PFSK-1 (cell line): ENCODE measurements around the gene SLC4A2.

Experiments used
- POLR2AphosphoS5 ChIP-seq: IDR thresholded peaks from 2 replicates; pipeline ENCODE4 v1.6.1; 2012; ENCODE audit warnings: low read depth, mild to moderate bottlenecking, control low read depth, low read length, moderate library complexity
- SIN3A ChIP-seq: IDR thresholded peaks from 2 replicates; pipeline ENCODE4 v1.6.1; 2012; ENCODE audit warnings: mild to moderate bottlenecking, low read length, moderate library complexity, borderline replicate concordance; ENCODE audit not compliant: insufficient read depth
- TAF1 ChIP-seq: IDR thresholded peaks from 2 replicates; pipeline ENCODE4 v1.6.1; 2012; ENCODE audit warnings: low read length, control low read depth, borderline replicate concordance; ENCODE audit not compliant: insufficient read depth
- TF ChIP-seq, protein P1 (sequence below), 2 experiments: IDR thresholded peaks; 2 replicates each; pipeline versions ENCODE4 v1.6.1 to v1.8.0; 2011 to 2012; ENCODE audit warnings: low read depth in 2 of 2, low read length in 2 of 2, control low read depth in 1 of 2, inconsistent platforms in 1 of 2, mild to moderate bottlenecking in 1 of 2, moderate library complexity in 1 of 2; ENCODE audit not compliant: insufficient read depth in 1 of 2

DNA sequence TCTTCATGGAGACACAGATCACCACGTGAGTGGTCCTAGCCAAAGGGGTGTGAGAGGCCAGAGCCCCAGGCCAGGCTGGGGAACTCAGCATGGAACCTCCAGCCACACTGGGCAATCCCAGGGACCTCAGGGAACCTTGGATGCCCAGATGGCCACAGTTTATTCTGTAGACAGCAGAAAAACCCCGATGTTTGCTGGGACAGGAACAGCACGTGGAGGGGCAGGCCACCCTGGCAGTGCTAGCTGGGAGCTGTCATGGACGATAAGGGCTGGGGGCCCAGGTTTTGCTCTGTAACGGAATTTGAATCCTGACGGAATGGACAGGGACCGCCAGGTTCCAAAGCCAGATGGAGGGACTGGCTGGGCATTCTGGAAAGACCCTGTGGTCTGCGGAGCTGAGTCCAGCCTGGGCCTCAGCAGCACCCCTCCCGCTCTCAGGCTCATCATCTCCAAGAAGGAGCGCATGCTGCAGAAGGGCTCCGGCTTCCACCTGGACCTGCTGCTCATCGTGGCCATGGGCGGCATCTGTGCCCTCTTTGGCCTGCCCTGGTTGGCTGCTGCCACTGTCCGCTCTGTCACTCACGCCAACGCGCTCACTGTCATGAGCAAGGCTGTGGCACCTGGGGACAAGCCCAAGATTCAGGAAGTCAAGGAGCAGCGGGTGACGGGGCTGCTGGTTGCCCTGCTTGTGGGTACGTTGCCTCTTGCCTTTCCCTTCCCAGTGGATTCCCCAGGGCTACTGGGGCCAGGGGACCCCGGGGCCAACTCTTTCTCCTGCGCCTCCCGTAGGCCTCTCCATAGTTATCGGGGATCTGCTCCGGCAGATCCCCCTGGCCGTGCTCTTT, 15.7 kb downstream of the SLC4A2 start:
- TF ChIP-seq, protein P1, sequence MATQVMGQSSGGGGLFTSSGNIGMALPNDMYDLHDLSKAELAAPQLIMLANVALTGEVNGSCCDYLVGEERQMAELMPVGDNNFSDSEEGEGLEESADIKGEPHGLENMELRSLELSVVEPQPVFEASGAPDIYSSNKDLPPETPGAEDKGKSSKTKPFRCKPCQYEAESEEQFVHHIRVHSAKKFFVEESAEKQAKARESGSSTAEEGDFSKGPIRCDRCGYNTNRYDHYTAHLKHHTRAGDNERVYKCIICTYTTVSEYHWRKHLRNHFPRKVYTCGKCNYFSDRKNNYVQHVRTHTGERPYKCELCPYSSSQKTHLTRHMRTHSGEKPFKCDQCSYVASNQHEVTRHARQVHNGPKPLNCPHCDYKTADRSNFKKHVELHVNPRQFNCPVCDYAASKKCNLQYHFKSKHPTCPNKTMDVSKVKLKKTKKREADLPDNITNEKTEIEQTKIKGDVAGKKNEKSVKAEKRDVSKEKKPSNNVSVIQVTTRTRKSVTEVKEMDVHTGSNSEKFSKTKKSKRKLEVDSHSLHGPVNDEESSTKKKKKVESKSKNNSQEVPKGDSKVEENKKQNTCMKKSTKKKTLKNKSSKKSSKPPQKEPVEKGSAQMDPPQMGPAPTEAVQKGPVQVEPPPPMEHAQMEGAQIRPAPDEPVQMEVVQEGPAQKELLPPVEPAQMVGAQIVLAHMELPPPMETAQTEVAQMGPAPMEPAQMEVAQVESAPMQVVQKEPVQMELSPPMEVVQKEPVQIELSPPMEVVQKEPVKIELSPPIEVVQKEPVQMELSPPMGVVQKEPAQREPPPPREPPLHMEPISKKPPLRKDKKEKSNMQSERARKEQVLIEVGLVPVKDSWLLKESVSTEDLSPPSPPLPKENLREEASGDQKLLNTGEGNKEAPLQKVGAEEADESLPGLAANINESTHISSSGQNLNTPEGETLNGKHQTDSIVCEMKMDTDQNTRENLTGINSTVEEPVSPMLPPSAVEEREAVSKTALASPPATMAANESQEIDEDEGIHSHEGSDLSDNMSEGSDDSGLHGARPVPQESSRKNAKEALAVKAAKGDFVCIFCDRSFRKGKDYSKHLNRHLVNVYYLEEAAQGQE (IDR thresholded peaks at IDR 0.05; ENCODE audit: insufficient read depth in 1 of 2, low read depth in 2 of 2, low read length in 2 of 2): no peak
- TF ChIP-seq POLR2AphosphoS5 (no peak), SIN3A (no peak), TAF1 (no peak)
